Testis (tissue), 2 donors: ENCODE measurements around the gene SRSF5.
"Not testable (repeated sequence)": the region's sequence is repeated elsewhere in the genome, so short reads cannot be mapped to it uniquely, and the experiment has no call there.

Experiments used
- POLR2A ChIP-seq: fragments of 450-650 bp; IDR thresholded peaks from one replicate; pipeline ENCODE4 v1.6.1; 2017; ENCODE audit warnings: antibody characterized with exemption, mild to moderate bottlenecking, moderate library complexity
- TF ChIP-seq, protein P1 (sequence below), 3 experiments: fragments of 450-650 bp in 2 of 3; fragments of 200-600 bp in 1 of 3; sonication (generic) in 1 of 3; IDR thresholded peaks; one replicate each; pipeline ENCODE4 v1.5.1; 2016 to 2019; ENCODE audit warnings: antibody characterized with exemption in 3 of 3, mild to moderate bottlenecking in 2 of 3, moderate library complexity in 1 of 3

GRCh38 chr14:69718614-69719013 lies 48.3 kb upstream of the SRSF5 start:
- TF ChIP-seq, protein P1, sequence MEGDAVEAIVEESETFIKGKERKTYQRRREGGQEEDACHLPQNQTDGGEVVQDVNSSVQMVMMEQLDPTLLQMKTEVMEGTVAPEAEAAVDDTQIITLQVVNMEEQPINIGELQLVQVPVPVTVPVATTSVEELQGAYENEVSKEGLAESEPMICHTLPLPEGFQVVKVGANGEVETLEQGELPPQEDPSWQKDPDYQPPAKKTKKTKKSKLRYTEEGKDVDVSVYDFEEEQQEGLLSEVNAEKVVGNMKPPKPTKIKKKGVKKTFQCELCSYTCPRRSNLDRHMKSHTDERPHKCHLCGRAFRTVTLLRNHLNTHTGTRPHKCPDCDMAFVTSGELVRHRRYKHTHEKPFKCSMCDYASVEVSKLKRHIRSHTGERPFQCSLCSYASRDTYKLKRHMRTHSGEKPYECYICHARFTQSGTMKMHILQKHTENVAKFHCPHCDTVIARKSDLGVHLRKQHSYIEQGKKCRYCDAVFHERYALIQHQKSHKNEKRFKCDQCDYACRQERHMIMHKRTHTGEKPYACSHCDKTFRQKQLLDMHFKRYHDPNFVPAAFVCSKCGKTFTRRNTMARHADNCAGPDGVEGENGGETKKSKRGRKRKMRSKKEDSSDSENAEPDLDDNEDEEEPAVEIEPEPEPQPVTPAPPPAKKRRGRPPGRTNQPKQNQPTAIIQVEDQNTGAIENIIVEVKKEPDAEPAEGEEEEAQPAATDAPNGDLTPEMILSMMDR (IDR thresholded peaks at IDR 0.05): not testable (repeated sequence)
- not testable (repeated sequence) for TF ChIP-seq POLR2A
